Uterus (tissue), 2 donors: ENCODE results near the gene LMAN2.

ENCODE experiments used
- POLR2A ChIP-seq, 2 donors: fragments of 450-650 bp; IDR thresholded peaks; one replicate each; pipeline ENCODE4 v1.6.1; 2016; ENCODE audit warnings: antibody characterized with exemption in 2 of 2, mild to moderate bottlenecking in 1 of 2, moderate library complexity in 1 of 2
- TF ChIP-seq, protein P1 (sequence below), 4 experiments: fragments of 200-600 bp in 2 of 4; fragments of 450-650 bp in 2 of 4; sonication (generic) in 2 of 4; IDR thresholded peaks; one replicate each; pipeline ENCODE4 v1.5.1; 2016 to 2019; ENCODE audit warnings: antibody characterized with exemption in 4 of 4, mild to moderate bottlenecking in 2 of 4, moderate library complexity in 1 of 4

DNA sequence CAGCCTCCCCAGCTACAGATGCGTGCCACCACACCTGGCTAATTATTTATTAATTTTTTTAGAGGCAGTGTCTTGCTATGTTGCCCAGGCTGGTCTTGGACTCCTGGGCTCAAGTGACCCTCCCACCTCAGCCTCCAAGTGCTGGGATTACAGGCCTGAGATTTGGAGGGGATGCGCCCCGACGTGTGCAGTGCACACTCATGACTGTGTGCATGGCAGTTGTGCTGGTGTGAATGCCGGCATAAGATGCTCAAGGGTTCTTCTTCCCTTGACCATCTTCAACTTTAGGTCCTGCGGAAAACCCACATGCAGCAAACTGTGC is 29.3 kb upstream of the LMAN2 start:
- no peak for TF ChIP-seq POLR2A (IDR thresholded peaks at IDR 0.05)
- TF ChIP-seq, protein P1, sequence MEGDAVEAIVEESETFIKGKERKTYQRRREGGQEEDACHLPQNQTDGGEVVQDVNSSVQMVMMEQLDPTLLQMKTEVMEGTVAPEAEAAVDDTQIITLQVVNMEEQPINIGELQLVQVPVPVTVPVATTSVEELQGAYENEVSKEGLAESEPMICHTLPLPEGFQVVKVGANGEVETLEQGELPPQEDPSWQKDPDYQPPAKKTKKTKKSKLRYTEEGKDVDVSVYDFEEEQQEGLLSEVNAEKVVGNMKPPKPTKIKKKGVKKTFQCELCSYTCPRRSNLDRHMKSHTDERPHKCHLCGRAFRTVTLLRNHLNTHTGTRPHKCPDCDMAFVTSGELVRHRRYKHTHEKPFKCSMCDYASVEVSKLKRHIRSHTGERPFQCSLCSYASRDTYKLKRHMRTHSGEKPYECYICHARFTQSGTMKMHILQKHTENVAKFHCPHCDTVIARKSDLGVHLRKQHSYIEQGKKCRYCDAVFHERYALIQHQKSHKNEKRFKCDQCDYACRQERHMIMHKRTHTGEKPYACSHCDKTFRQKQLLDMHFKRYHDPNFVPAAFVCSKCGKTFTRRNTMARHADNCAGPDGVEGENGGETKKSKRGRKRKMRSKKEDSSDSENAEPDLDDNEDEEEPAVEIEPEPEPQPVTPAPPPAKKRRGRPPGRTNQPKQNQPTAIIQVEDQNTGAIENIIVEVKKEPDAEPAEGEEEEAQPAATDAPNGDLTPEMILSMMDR (IDR thresholded peaks at IDR 0.05) = no peak
